ENCODE results near the gene PSMD13.

- TF ChIP-seq POLR2A (IDR thresholded peaks at IDR 0.05; ENCODE audit: low read depth, low read length) (no peak), POLR2AphosphoS5 (IDR thresholded peaks at IDR 0.05; ENCODE audit: low read depth, low read length) (no peak), TAF1 (IDR thresholded peaks at IDR 0.05; ENCODE audit: borderline replicate concordance, low read depth, low read length) (no peak)
These were observed 19.1 kb upstream of the PSMD13 start for GRCh38 chr11:217704-218103.

Measured in GM12892 (cell line).